Fibroblast of lung (primary cell): Measurements from ENCODE around the gene ABHD15. TPM values are rescaled to one million over a fixed set of nuclear protein-coding genes. Genes with fewer than 3 reads are reported as not detected.

ENCODE experiments used
- DNase-seq, 2 donors: peaks; one replicate each; pipeline versions ENCODE4 v3.0.0 to v3.0.0-alpha.2; 2010; ENCODE audit warnings: low read depth in 2 of 2
- H2AFZ ChIP-seq: 2 replicates; pipeline ENCODE4 v1.5.1; 2012; ENCODE audit warnings: low read length, control low read depth, inconsistent platforms
- H3K27ac ChIP-seq: 2 replicates; pipeline ENCODE4 v1.5.1; 2011; ENCODE audit warnings: low read length, control low read depth; ENCODE audit not compliant: insufficient read depth
- H3K27me3 ChIP-seq: 2 replicates; pipeline ENCODE4 v1.5.1; 2011; ENCODE audit warnings: mild to moderate bottlenecking, low read length; ENCODE audit not compliant: control insufficient read depth, insufficient read depth
- H3K36me3 ChIP-seq: 2 replicates; pipeline ENCODE4 v1.5.1; 2011; ENCODE audit warnings: low read length; ENCODE audit not compliant: control insufficient read depth, insufficient read depth
- H3K4me1 ChIP-seq: 2 replicates; pipeline ENCODE4 v1.5.1; 2011; ENCODE audit warnings: low read length; ENCODE audit not compliant: control insufficient read depth, insufficient read depth; ENCODE audit errors: extremely low read depth
- H3K4me2 ChIP-seq: 2 replicates; pipeline ENCODE4 v1.5.1; 2011; ENCODE audit warnings: low read length, control low read depth; ENCODE audit not compliant: insufficient read depth; ENCODE audit errors: extremely low read depth
- H3K4me3 ChIP-seq, 4 experiments: fragments of 200-600 bp in 1 of 4; sonication (generic) in 1 of 4; replicated peaks in 1 of 4; 2 replicates each; pipeline ENCODE4 v1.5.1; 2011 to 2016; ENCODE audit warnings: low read length in 4 of 4, low read depth in 3 of 4, mild to moderate bottlenecking in 3 of 4, control low read depth in 2 of 4, inconsistent platforms in 1 of 4, mixed read lengths in 1 of 4; ENCODE audit not compliant: insufficient read depth in 1 of 4; ENCODE audit errors: control extremely low read depth in 1 of 4
- H3K79me2 ChIP-seq: 2 replicates; pipeline ENCODE4 v1.5.1; 2012; ENCODE audit warnings: mild to moderate bottlenecking, low read length, inconsistent platforms; ENCODE audit not compliant: control insufficient read depth, insufficient read depth
- H3K9ac ChIP-seq: 2 replicates; pipeline ENCODE4 v1.5.1; 2011; ENCODE audit warnings: mild to moderate bottlenecking, low read length, control low read depth; ENCODE audit not compliant: insufficient read depth
- H3K9me3 ChIP-seq: 2 replicates; pipeline ENCODE4 v1.5.1; 2012; ENCODE audit warnings: low read depth, low read length; ENCODE audit not compliant: control insufficient read depth, insufficient read depth
- H4K20me1 ChIP-seq: 2 replicates; pipeline ENCODE4 v1.5.1; 2011; ENCODE audit warnings: low read length; ENCODE audit not compliant: control insufficient read depth, insufficient read depth; ENCODE audit errors: extremely low read depth
- EZH2 ChIP-seq: IDR thresholded peaks from 2 replicates; pipeline ENCODE4 v1.5.1; 2012; ENCODE audit warnings: low read length, control low read depth, mild to moderate bottlenecking; ENCODE audit errors: missing control alignments
- polyA plus RNA-seq, 2 donors: library from polyadenylated mRNA; depleted of rRNA in 1 of 2; stranded (reverse) in 1 of 2; unstranded in 1 of 2; fragments of >200 nt; gene quantifications; 2 replicates each; pipeline ENCODE4 v1.2.1, GENCODE V29; 2011 to 2012; ENCODE audit warnings: missing spikeins in 1 of 2
- total RNA-seq: library from RNA; depleted of rRNA; stranded (reverse); fragments of >200 nt; gene quantifications from 2 replicates; pipeline ENCODE4 v1.2.1, GENCODE V29; 2014
- TF ChIP-seq, protein P1 (sequence below), 2 donors: IDR thresholded peaks in 1 of 2; conservative IDR thresholded peaks in 1 of 2; 1 replicate in 1 of 2; 2 replicates in 1 of 2; pipeline ENCODE4 v1.5.1; 2011 to 2012; ENCODE audit warnings: low read length in 2 of 2, control low read depth in 1 of 2, inconsistent platforms in 1 of 2, low read depth in 1 of 2, mild to moderate bottlenecking in 1 of 2

Gene ABHD15
- total and polyA plus RNA-seq, 2 donors (not counting 1 experiment from before 2014, with no cell fraction given), result 4.1 to 11.9 TPM

- Histone ChIP-seq H3K36me3 (no peaks in the 10 kb centered on the region), H3K27me3 (no peaks in the 10 kb centered on the region), H3K9ac (no peak overlapping the region), H2AFZ (no peak overlapping the region), H3K27ac (no peak overlapping the region), H3K4me2 (no peak overlapping the region), H3K4me3 (no peak overlapping the region), H3K79me2 (no peaks in the 10 kb centered on the region), H4K20me1 (no peaks in the 10 kb centered on the region), H3K9me3 (no peaks in the 10 kb centered on the region), H3K4me1 (peaks cover 5% of the 10 kb centered on the region)
- no peak for DNase-seq
- TF ChIP-seq, protein P1, sequence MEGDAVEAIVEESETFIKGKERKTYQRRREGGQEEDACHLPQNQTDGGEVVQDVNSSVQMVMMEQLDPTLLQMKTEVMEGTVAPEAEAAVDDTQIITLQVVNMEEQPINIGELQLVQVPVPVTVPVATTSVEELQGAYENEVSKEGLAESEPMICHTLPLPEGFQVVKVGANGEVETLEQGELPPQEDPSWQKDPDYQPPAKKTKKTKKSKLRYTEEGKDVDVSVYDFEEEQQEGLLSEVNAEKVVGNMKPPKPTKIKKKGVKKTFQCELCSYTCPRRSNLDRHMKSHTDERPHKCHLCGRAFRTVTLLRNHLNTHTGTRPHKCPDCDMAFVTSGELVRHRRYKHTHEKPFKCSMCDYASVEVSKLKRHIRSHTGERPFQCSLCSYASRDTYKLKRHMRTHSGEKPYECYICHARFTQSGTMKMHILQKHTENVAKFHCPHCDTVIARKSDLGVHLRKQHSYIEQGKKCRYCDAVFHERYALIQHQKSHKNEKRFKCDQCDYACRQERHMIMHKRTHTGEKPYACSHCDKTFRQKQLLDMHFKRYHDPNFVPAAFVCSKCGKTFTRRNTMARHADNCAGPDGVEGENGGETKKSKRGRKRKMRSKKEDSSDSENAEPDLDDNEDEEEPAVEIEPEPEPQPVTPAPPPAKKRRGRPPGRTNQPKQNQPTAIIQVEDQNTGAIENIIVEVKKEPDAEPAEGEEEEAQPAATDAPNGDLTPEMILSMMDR (conservative IDR thresholded peaks at IDR 0.05 in 1 of 2, IDR thresholded peaks at IDR 0.05 in 1 of 2; ENCODE audit: low read depth in 1 of 2, low read length in 2 of 2), result no peak
- no peak for TF ChIP-seq EZH2
Observed at GRCh38 chr17:29610395-29610794, 43.6 kb upstream of the ABHD15 start.

GRCh38 chr17:29608986-29609385 is 42.1 kb upstream of the ABHD15 start:
- Histone ChIP-seq H4K20me1 (no peaks in the 10 kb centered on the region), H3K9ac (no peak overlapping the region), H3K4me2 (no peak overlapping the region), H3K27me3 (no peaks in the 10 kb centered on the region), H3K36me3 (no peaks in the 10 kb centered on the region), H3K4me1 (no peaks in the 10 kb centered on the region), H2AFZ (no peak overlapping the region), H3K27ac (no peak overlapping the region), H3K9me3 (no peaks in the 10 kb centered on the region), H3K79me2 (no peaks in the 10 kb centered on the region), H3K4me3 (no peak overlapping the region)
- no peak for TF ChIP-seq EZH2
- TF ChIP-seq, protein P1 (conservative IDR thresholded peaks at IDR 0.05 in 1 of 2, IDR thresholded peaks at IDR 0.05 in 1 of 2; ENCODE audit: low read depth in 1 of 2, low read length in 2 of 2), result no peak
- no peak for DNase-seq

DNA sequence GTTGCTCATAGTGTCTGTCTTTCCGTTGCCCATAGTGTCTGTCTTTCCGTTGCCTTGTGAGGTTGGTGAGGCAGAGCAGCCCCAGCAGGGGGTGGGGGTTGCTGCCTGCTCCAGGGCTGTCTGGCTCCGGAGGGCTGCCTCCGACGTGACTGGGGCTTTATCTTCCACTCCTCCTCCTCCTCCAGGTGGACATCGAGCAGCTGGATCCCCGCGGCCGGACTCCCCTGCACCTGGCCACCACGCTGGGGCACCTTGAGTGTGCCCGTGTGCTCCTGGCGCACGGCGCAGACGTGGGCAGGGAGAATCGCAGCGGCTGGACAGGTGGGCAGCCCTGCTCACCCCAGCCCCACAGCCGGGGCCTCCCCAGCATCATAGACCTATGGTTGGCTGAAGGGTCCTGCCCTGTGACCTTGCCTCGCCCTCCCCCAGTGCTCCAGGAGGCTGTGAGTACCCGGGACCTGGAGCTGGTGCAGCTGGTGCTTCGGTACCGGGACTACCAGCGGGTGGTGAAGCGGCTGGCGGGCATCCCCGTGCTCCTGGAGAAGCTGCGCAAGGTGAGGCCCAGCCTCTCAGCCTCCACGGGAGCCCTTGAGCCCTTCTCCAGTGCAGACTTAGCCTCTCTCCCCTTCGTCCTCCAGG is 40.8 kb upstream of the ABHD15 start:
- Histone ChIP-seq H3K27ac (no peak overlapping the region), H4K20me1 (no peaks in the 10 kb centered on the region), H3K9ac (no peak overlapping the region), H3K9me3 (no peaks in the 10 kb centered on the region), H3K4me2 (no peak overlapping the region), H3K79me2 (no peaks in the 10 kb centered on the region), H2AFZ (no peak overlapping the region), H3K27me3 (no peaks in the 10 kb centered on the region), H3K4me3 (no peak overlapping the region), H3K4me1 (no peaks in the 10 kb centered on the region), H3K36me3 (no peaks in the 10 kb centered on the region)
- no peak for DNase-seq
- TF ChIP-seq EZH2, result no peak
- TF ChIP-seq, protein P1 (conservative IDR thresholded peaks at IDR 0.05 in 1 of 2, IDR thresholded peaks at IDR 0.05 in 1 of 2; ENCODE audit: low read depth in 1 of 2, low read length in 2 of 2), result no peak
